Panc1 (cell line): ENCODE data around the gene CBX2. TPM values are rescaled to one million over a fixed set of nuclear protein-coding genes. Genes with fewer than 3 reads are reported as not detected.
A peak's percentile ranks its signal among the peaks of the same experiment; 100 is the strongest.

Experiments
- ATAC-seq: fragments of 200-7000 bp; cut with Tn5 transposase; 2 replicates; pipeline ENCODE4 v1.9.1; 2020; ENCODE audit warnings: mild to moderate bottlenecking, moderate library complexity
- BruUV-seq: library from RNA; stranded (reverse); fragments of 400-500 nt; replicated peaks from 2 replicates; lab custom pipeline; 2021; lab: Mats Ljungman, UMichigan
- CTCF ChIA-PET: fragments of 300-600 bp; sonication (Branson Sonifier 250); formaldehyde crosslinking; loops from one replicate; lab custom pipeline; 2022; ENCODE audit warnings: antibody characterized with exemption; lab: Charles Lee
- POLR2A ChIA-PET: fragments of 300-600 bp; sonication (Branson Sonifier 250); formaldehyde crosslinking; loops from one replicate; lab custom pipeline; 2022; ENCODE audit warnings: antibody characterized with exemption; lab: Charles Lee
- DNase-seq: peaks from one replicate; pipeline ENCODE4 v3.0.0-alpha.2; 2010; ENCODE audit warnings: low read depth, low spot score
- H3K27ac ChIP-seq: 2 replicates; pipeline ENCODE4 v1.5.1; 2011; ENCODE audit warnings: mild to moderate bottlenecking, low read length, inconsistent platforms
- H3K27me3 ChIP-seq: fragments of 200-500 bp; sonication (Bioruptor generic); 2 replicates; pipeline ENCODE4 v1.6.0; 2014; ENCODE audit warnings: low read length, inconsistent platforms; ENCODE audit not compliant: control insufficient read depth, insufficient read depth
- H3K36me3 ChIP-seq: fragments of 200-500 bp; sonication (Bioruptor generic); 2 replicates; pipeline ENCODE4 v1.5.1; 2014; ENCODE audit warnings: inconsistent platforms, mild to moderate bottlenecking, low read length, moderate library complexity; ENCODE audit not compliant: control insufficient read depth, insufficient read depth
- H3K4me1 ChIP-seq: 2 replicates; pipeline ENCODE4 v1.5.1; 2011; ENCODE audit warnings: inconsistent platforms, mild to moderate bottlenecking, low read length, moderate library complexity; ENCODE audit not compliant: control insufficient read depth, insufficient read depth
- H3K4me3 ChIP-seq, 2 experiments: 2 replicates each; pipeline ENCODE4 v1.5.1; 2011 to 2012; ENCODE audit warnings: low read depth in 2 of 2, low read length in 2 of 2, mild to moderate bottlenecking in 2 of 2, inconsistent platforms in 1 of 2, moderate library complexity in 1 of 2
- H3K9me3 ChIP-seq: fragments of 200-500 bp; sonication (Bioruptor generic); 2 replicates; pipeline ENCODE4 v1.5.1; 2014; ENCODE audit warnings: low read depth, mild to moderate bottlenecking, inconsistent platforms, low read length, moderate library complexity; ENCODE audit not compliant: control insufficient read depth, insufficient read depth
- SIN3A ChIP-seq: IDR thresholded peaks from 2 replicates; pipeline ENCODE4 v1.6.1; 2012; ENCODE audit warnings: low read depth, mild to moderate bottlenecking, low read length, moderate library complexity, borderline replicate concordance; ENCODE audit not compliant: insufficient read depth
- in situ Hi-C: cut with HindIII; loops from 2 replicates; pipeline ENCODE4 v1.10.0; 2016; ENCODE audit warnings: low sequenced_read_pairs, low pct_unique_long_range_greater_than_20kb
- intact Hi-C: fragments of 100-400 bp; cut with micrococcal nuclease; formaldehyde crosslinking; loops from one replicate; pipeline ENCODE4 v1.10.0; 2022; ENCODE audit not compliant: unreplicated experiment
- total RNA-seq: library from RNA; stranded (reverse); gene quantifications from one replicate; pipeline ENCODE4 v1.2.1, GENCODE V29; 2021; ENCODE audit not compliant: unreplicated experiment

CBX2 gene
- total RNA-seq, 1 experiment from 2014 or later: 9.0 TPM

GRCh38 chr17:79836972-79837887 is 59.3 kb downstream of the CBX2 start:
- H3K4me3 ChIP-seq: peak overlapping the region; percentile 65 to 97
- H3K27me3 ChIP-seq: no peaks in the 10 kb centered on the region
- POLR2A ChIA-PET: no interaction called here
- H3K36me3 ChIP-seq: peaks cover 9% of the 10 kb centered on the region
- CTCF ChIA-PET: interaction anchor here (0.6 to 1.8 kb wide), 3 partner anchors 9 to 47 kb away, joined by 3 to 12 read pairs (median 3); no protein-coding TSS in a partner anchor
- intact Hi-C loops: loop anchor here (5.0 to 10.0 kb wide), 2 partner anchors 92 to 150 kb away; no protein-coding TSS in a partner anchor
- in situ Hi-C loops: no loop called here
- peak; percentile 35 for ATAC-seq
- no peaks in the 10 kb centered on the region for H3K9me3 ChIP-seq
- TF ChIP-seq SIN3A: no peak
- DNase-seq: no peak
- no TSS peak for BruUV-seq
- H3K27ac ChIP-seq: peak overlapping the region; percentile 75
- peaks cover 42% of the 10 kb centered on the region for H3K4me1 ChIP-seq

Other genes with a start within 250 kb of the CBX2 start
- not detected for gene RBFOX3, start 167.1 kb upstream of the CBX2 start, total RNA-seq
- not detected for gene ENPP7, start 47.2 kb upstream of the CBX2 start, total RNA-seq
- 15.3 TPM for gene CBX8, start 18.9 kb downstream of the CBX2 start, total RNA-seq
- gene CBX4, start 61.3 kb downstream of the CBX2 start, total RNA-seq: 48.6 TPM